ENCODE data around the gene CNTNAP5. TPM values are rescaled to one million over a fixed set of nuclear protein-coding genes. Genes with fewer than 3 reads are reported as not detected.

CNTNAP5 gene
- total and polyA plus RNA-seq, 2 of the 4 experiments (the other 2 are of a cell fraction), result not detected

DNA sequence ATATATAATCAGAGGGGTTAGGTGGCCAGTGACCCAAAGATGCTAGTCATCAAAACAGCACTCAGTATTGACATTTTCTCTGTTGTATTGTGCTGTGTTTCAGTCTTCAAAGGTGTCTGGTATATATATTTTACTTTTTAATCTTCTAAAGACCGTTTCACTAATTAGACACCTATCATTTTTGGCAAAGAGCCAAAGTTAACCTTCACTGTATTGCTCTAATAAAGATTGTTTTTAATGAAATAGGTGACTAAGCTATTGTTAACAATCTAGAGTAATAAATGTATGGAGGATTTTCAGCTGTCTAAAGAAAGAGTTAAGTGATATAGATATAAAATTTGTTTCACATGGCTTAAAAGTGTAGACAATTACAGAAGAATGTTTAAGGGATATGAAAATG, 264.0 kb downstream of the CNTNAP5 start:
- H3K23ac ChIP-seq (ENCODE audit: low read depth, low read length), result no peak overlapping the region
- no peak overlapping the region for H4K5ac ChIP-seq (ENCODE audit: low read depth, low read length)
- H3K9me1 ChIP-seq (ENCODE audit: insufficient read depth, low read length), result no peaks in the 10 kb centered on the region
- no CpG with 5 or more reads among the region's 1 CpG for WGBS, 2 experiments (ENCODE audit: extremely low coverage in 2 of 2, insufficient read length in 1 of 2)
- TF ChIP-seq MXI1 (IDR thresholded peaks at IDR 0.05; ENCODE audit: borderline replicate concordance, low read depth, low read length), result no peak
- no peaks in the 10 kb centered on the region for H3K4me1 ChIP-seq (ENCODE audit: control insufficient read depth, insufficient read depth, low read length)
- H3K79me1 ChIP-seq (ENCODE audit: low read depth in 1 of 2, low read length in 2 of 2), result no peaks in the 10 kb centered on the region
- H2BK20ac ChIP-seq (ENCODE audit: low read depth, low read length), result no peak overlapping the region
- CTCF ChIA-PET, result no interaction called here
- intact Hi-C loops (cut with micrococcal nuclease), result no loop called here
- ATAC-seq (ENCODE audit: low read depth), result no peak
- H2AK9ac ChIP-seq (replicated peaks; ENCODE audit: low read depth, low read length, poor library complexity), result no peak overlapping the region
- H3K9ac ChIP-seq (ENCODE audit: low read depth, low read length), result no peak overlapping the region
- no peak overlapping the region for H3K4me2 ChIP-seq (ENCODE audit: low read depth, low read length)
- in situ Hi-C loops (cut with MboI; ENCODE audit: low sequenced_read_pairs), result no loop called here
- no peak for DNase-seq
- peaks cover 9% of the 10 kb centered on the region for H3K9me3 ChIP-seq (ENCODE audit: control insufficient read depth, insufficient read depth, low read length)
- no peak overlapping the region for H4K8ac ChIP-seq (ENCODE audit: low read depth in 2 of 2, low read length in 2 of 2)
- no peaks in the 10 kb centered on the region for H3K27me3 ChIP-seq (ENCODE audit: control insufficient read depth, insufficient read depth, low read length)
- no peak overlapping the region for H2BK5ac ChIP-seq (ENCODE audit: low read depth, low read length, poor library complexity, severe bottlenecking)
- no peak overlapping the region for H2AFZ ChIP-seq (replicated peaks; ENCODE audit: low read length, poor library complexity)
- H3K36me3 ChIP-seq (ENCODE audit: control insufficient read depth, insufficient read depth, low read length), result no peaks in the 10 kb centered on the region
- H4K20me1 ChIP-seq (ENCODE audit: insufficient read depth, low read length), result no peaks in the 10 kb centered on the region
- H2BK15ac ChIP-seq (ENCODE audit: low read depth, low read length), result no peak overlapping the region
- no peak overlapping the region for H2BK120ac ChIP-seq (ENCODE audit: low read depth, low read length)
- dilution Hi-C loops (cut with HindIII; ENCODE audit: low sequenced_read_pairs, unreplicated experiment), result no loop called here
- no peak overlapping the region for H3K56ac ChIP-seq (ENCODE audit: extremely low read depth, insufficient read depth, low read length)
- H3K4ac ChIP-seq (ENCODE audit: low read depth, low read length), result no peak overlapping the region
- H2AK5ac ChIP-seq (ENCODE audit: low read depth, low read length), result no peak overlapping the region
- POLR2A ChIA-PET (ENCODE audit: unreplicated experiment), result no interaction called here
- no TSS peak for BruUV-seq (replicated peaks)
- no peak overlapping the region for H4K91ac ChIP-seq (ENCODE audit: insufficient read depth, low read depth, low read length)
- H3K4me3 ChIP-seq (ENCODE audit: insufficient read depth, low read depth, low read length), result no peak overlapping the region
- H3K18ac ChIP-seq (ENCODE audit: low read depth, low read length), result no peak overlapping the region
- H3K14ac ChIP-seq (replicated peaks; ENCODE audit: low read depth, low read length), result no peak overlapping the region
- H3K27ac ChIP-seq (ENCODE audit: insufficient read depth, low read length), result no peak overlapping the region

Measured in IMR-90 (cell line).